NCI-H146 treated with DMSO at 0.1 percent for 48 hours (cell line): ENCODE results near the gene ZNF319.

Source experiments
- DNase-seq: peaks from one replicate; lab custom pipeline; 2025; ENCODE audit not compliant: unreplicated experiment; lab: John Stamatoyannopoulos, UW

ZNF319 gene

DNA sequence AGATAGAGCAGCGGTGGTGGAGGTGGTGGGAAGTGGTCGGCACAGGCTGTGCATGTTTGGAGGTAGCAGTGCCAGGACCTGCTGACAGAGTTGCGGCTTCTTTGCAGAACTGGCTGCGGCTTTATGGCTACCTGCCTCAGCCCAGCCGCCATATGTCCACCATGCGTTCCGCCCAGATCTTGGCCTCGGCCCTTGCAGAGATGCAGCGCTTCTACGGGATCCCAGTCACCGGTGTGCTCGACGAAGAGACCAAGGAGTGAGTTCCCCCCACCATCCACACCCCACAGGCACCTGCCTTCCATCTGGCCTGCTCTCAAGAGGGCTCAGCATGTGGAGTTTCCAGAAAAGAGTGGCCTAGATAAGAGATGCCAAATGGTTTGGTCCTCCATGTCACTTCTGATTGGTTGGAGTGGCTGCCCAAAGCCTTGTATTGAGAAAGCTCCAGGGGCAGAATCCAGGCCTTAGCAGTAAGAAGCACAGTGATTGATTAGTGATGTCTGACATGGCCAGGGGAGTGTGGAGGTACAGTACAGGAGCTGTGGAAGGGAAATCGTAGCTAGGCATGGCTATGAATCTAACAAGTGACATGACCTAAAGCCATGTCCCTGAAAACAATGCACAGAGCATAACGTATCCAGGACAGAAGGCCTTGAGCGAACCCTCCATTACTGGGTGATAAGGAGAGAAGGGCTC is 37.0 kb upstream of the ZNF319 start:
- no peak for DNase-seq

DNA sequence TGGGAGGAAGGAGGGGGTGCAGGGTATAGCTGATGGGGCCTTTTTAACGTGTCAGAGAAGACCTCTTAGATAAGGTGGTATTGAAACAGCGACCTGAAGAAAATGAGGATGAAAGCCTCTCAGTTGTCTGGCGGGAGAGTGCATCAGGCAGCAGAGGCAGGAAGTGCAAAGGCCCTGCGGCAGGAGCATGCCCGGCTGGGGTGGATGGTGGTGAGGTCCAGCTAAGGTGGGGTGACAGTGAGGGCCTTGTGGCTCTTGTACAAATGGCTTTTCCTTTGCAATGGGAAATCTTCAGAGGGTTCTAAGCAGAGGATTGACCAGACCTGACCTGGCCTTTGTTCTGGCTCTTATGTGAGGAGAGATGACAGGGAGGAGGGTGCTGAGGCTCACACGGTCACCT is 36.5 kb upstream of the ZNF319 start:
- DNase-seq = no peak

DNA sequence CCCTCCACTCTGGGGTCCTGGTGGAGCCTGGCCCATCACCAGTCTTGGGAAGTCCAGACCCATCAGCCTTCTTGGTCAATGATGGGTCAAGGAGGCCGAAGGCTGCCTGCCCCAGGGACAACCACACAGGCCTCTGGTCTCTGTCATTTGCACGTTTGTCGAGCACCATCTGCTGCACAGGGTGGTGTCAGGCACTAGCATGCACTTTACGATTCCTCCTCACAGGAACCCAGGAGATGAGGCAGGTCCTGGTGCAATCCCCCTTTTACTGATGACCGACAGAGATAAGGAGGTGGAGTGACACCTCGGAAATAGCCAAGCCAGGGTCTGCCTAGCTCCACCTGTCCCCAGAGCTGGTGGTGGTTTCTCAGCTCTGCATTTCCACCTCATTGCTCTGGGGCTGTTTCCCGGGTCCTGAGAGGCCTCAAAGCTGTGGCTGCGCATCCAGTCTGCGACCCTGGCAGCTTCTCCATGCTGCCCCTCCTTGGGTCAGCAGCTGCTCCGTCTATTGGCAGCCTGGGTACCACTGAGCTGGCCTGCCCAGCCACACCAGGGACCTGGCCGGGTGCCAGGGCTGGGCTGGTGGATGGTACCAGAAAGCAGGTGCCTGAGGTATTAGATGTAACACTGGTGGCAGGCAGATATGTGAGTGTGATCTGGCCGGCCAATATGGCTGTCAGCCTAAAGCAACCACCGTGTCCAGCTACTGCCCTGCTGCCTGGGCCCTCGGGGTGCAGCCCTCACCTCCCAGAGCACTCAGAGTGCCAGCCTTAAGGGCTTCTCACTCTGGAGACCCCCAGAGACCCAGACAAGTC is 35.1 kb upstream of the ZNF319 start:
- no peak for DNase-seq

DNA sequence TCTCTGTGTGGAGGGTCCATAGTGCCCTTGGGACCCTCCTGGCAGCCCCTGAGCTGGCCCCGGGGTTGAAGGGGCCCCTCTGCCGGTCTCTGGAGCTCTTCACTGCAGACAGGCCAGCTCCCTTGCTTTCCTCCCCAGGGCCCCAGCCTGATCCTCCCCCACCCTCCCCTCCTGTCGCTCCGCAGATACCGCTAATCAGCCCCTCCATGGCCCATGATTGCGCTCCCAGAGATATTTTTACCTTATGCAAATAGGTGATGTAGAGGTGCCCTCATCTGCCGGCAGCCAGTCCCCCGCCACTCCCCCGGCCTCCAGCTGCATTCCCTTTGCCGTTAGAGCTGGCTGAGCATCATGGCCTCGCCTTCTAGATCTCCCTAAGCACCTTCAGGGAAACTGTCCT is 34.3 kb upstream of the ZNF319 start:
- DNase-seq = no peak

DNA sequence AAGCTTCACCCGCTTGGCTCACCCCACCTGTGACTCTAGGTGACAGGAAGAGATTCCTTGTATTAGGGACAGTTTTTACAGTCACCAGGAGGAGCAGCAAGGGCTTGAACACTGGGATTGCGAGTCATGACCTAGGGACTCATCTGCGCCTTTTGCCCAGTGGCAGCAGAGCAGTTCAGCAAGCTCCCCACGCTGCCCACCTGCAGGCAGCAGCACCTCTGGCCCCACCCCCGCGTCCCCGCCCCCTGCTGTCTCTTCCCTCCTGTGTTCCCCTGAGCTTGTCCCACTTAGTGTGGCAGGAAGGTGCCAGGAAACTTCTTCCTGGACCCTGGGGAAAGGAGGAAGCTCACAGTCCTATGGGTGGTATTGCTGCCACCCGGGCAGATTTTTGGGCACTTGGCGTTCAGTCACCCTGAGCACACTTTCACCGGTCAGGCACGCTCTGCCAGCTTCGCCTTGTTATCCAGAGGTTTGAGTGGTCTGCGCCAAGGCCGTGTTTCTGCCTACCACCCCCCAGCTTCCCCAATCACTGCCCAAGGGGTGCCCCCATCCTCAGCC is 33.7 kb upstream of the ZNF319 start:
- no peak for DNase-seq

DNA sequence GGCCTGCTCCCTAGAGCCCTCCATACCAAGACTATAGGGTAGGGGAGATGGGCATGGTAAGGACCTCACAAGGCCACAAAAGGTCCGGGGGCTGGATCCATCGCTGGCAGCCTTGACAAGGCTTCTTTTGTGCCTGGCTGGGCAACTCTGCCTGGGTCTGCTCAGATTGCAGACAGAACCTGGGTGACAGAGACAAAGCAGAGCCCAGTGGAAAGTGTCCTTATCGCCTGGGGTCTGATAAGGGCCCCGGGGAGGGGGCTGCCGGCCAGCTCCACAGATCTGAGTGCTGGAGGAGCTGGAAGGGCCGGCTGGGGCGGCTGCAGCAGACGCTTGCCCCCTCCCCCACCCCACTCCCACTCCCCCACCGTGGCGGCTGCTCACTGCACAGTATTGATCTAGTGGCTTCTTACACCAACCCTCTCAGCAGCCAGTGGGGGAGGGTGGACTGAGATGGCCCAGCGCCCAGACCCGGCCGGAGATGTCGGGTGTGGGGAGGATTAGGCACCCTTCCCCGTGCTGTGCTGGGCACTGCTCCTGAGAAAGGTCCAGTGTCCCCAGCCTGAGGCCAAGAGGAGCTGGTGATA is 32.3 kb upstream of the ZNF319 start:
- DNase-seq = no peak

DNA sequence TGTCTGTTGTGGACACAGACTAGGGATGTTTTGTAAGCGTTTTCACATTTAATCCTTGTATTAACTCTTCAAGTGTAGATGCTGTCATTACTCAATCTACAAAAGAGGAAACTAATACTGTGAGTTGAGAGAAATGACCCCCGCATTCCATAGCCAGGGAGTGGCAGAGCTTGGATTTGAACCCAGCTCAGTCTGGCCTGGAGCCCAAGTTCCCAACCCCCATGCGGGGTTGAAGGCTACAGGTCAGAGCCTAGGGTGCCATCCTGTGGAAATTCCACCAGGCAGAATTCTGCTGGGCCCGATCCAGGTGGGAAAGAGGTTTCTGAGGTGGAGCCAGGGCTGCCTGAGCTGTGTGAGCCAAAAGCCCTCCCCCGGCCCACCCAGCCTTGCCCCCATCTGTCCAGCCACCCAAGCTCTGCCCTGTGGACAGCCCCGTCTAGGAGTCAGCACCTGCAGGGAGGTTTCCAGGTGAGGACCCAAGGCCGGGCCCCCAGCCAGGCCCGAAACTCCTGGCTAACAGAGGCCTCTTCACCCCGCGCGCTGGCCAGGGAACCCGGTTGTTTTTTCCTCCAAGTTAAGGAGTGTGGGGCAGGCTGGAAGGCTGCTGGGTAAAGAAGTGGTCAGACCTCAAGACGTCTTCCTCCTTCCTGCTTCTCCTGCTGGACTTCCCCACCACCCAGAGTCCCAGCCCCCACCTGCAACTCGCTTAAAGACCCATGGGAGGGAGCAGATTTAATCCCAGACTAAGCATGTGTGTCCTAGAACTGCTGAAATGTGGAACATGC is 30.7 kb upstream of the ZNF319 start:
- DNase-seq = no peak

DNA sequence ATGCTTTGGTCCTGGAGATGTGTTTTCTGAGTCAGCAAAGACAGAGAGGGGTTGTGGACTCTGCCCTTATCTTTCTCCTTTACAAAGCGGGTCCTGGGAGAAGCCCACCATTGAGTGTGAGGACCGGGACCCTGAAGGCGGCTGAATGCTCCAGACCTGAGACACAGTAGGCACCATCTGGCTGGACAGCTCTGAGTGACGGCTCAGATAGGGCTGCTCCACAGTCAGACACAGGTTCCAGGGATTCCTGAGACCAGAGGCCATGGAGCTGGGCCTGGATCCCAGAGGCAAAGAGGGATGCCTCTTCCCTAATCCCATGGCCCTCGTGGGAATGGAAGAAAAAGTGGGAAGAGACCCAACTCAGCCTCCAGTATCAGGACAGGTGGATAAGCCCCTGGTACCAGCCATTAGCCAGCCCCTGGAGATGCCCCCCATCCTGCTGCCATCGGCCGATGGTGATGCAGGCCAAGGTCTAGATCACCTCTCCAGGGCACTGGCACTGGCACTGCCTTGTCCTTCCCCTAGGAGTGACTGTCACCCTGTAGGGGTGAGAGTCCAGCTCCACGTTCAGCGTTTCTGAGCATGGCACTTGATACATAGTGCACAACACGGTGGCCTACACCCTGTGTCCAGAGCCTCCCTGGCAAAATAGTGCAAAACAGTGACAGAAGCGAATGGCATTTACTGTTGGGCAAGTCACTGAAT is 29.8 kb upstream of the ZNF319 start:
- no peak for DNase-seq

DNA sequence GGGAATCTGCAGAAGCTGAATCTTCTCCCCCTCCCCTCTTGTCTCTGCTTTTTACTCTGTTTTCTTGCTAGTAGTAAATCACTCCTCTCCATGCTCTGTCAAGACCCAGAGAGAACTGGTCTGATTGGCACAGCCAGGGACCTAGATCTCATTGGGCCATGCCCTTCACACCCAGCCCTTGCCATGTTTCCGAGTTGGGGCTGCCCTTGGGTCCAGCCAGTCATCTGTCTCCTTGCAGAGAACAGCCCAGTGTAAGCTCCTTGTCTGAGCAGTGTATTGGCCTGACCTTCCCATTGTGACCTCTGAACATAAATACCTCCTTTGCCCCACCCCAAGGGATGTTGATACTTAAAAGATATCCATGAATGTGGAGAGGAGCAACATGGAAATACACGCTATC is 28.9 kb upstream of the ZNF319 start:
- DNase-seq = no peak

DNA sequence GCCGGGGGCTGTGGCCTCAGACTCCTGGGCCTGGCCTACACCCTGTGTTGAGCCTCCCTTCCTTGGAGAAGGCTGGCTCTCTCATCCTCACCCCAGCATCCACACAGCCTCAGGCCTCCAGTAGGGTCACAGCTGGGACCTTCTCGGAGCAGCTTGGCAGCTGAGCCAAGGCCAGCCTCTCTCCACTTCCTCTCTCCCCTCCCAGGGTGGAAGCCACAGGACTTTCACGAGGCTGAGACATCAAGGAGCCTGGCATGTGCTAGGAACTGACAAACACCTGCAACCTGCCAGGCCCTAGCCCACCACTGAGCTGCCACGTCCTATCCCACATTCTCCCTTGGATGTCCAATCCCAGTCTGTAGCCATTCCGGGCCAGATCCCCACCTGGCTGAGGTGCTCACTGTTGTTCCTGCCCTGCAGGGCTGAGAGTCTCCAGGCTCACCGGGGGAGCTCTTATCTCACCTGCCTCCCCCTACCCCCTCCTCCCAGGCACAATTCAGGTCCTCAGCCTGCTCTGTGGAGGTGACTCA is 28.1 kb upstream of the ZNF319 start:
- DNase-seq = no peak

DNA sequence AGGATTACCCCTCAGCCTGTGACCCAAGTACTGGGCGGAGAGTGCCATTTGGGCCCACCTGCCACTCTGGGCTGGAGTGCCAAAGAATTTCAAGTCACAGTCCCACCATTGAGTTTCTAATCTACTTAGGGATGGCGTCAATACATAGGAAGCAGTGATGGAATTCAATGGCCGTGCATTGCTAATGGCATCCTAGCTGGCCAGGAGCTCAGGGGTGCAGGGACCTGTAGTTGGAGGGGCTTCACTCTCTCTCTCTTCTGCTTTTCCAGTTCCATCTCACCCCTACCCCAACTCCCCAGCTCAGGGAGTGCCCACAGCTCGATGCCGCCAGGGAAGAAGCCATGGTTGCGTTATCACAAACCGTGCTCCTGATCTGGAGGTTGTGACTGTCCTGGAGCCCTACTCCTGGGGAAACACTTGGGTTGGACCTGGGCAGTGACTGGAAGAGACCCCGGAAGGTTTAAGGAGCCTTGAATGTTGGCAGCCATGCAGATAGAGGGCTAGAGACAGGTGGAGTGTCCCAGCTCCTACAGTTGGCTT is 27.5 kb upstream of the ZNF319 start:
- no peak for DNase-seq

DNA sequence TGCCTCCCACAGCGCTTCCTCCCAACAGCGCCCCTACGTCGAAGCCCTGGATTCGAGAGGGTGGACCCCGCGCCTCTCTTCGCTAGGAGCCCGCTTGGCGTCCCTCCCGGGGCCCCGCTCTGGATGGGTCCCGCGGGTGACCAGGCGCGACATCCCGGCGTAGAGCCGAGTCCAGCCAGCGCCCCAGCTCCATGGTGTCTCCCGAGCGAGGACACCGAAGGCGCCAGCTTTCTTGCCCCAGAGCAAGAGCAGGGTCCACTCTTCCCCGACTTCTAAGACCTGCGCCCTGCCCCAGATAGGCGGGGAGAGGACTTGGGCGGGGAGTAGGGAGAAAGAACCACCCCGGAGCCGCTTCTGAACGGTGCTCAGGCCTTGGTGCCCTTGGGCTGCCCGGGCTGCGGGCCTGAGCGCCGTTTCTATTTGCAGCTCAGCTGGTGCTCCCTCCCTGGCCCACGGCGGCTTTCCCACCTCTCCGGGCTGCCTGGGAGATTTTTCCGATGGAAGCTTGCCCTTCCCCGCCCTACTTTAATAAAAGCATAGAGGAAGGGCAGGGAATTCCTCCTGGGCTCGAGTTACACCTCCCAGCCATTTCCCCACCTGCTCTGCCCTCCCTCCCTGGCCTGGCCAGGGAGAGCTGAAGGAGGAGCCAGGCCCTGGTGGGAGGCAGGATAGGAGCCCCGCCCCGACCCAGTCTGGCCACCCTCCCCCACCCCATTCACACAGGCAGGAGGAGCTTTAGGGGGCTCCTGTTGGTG is 26.9 kb upstream of the ZNF319 start:
- DNase-seq = peak; percentile 7

DNA sequence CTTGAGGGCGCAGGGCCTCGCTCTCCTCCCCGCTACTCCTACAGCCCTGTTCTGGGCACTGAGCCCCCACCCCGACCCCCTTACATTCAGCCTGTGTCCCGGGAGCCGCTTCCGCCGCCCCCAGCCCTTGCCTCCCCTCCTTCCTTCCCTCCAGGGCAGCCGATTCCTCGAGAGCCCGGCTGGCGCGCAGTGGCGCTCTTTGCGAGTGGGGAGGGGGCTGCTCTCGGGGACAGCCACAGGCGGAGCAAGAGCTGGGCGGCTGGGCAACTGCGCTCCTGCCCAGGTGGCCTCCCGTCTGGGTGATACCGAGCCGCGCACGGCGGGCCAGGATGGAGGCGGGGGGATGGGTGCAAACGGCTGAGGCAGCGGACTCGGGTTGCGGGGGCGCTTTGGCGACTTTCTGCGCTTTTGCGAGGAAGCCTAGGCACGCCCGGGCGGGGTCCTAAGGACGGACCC is 26.3 kb upstream of the ZNF319 start:
- DNase-seq = no peak

DNA sequence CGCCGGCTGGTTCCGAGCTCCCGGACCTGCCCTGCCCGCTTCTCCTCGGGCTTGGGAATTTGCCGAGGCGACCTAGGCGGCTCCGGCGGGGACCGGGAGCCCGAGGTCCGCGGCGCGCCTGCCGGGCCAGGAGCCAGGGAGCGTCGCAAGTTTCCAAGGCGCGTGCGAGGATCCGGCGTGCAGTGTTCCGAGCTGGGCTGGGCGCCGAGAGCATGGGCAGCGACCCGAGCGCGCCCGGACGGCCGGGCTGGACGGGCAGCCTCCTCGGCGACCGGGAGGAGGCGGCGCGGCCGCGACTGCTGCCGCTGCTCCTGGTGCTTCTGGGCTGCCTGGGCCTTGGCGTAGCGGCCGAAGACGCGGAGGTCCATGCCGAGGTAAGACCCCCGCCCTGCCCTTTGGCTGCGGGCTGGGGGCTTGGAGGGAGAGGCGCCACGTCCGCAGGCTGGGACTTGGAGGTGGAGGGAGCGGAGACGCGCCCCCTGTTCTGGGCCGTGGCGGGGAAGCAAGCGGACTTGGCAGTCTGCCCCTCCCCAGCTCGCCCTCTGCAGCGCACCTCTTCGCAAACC is 25.8 kb upstream of the ZNF319 start:
- DNase-seq = no peak

DNA sequence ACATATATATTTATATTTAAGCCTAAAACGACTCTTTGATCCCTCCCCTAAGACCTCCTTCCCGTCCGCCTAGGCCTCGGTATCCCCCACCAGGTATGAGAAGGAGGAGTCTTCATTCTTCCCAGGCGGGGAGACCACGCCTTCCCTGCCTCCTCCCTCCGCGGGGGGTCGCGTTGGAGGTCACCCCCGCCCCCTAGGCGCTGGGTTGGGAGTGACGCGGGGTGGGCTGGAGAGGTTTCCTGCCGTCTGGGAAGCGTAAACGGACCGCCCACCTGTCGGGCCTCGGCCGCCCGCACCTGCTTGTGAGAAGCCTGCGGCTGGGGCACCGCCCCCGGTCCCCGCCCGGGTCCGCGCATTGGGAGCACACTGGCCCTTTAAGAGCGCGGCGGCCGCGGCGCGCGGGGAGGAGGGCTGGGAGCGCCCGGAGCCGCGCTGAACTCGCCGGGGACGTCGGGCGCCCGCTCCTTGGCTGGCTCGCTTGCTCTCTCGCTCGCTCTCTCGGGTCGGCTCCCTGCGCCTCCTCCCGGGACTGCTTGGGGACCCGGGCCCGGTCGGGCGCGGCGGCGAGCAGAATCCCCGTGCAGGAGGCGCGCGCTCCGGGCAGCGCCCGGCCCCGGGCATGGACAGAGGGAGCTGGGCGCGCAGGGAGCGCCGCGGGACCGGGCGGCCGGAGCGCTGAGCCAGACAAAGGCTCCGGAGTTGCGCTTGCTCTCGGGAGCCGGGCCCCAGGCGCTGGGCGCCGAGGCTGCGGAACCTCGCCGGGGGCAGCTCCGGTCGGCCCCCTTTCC is 25.1 kb upstream of the ZNF319 start, which contains the start of gene MMP15:
MMP15 (plus strand) TSS at position 404 of the 788 bp plus-strand sequence. CDS start 597 bp downstream, outside the sequence.
- DNase-seq = peak; percentile 66

DNA sequence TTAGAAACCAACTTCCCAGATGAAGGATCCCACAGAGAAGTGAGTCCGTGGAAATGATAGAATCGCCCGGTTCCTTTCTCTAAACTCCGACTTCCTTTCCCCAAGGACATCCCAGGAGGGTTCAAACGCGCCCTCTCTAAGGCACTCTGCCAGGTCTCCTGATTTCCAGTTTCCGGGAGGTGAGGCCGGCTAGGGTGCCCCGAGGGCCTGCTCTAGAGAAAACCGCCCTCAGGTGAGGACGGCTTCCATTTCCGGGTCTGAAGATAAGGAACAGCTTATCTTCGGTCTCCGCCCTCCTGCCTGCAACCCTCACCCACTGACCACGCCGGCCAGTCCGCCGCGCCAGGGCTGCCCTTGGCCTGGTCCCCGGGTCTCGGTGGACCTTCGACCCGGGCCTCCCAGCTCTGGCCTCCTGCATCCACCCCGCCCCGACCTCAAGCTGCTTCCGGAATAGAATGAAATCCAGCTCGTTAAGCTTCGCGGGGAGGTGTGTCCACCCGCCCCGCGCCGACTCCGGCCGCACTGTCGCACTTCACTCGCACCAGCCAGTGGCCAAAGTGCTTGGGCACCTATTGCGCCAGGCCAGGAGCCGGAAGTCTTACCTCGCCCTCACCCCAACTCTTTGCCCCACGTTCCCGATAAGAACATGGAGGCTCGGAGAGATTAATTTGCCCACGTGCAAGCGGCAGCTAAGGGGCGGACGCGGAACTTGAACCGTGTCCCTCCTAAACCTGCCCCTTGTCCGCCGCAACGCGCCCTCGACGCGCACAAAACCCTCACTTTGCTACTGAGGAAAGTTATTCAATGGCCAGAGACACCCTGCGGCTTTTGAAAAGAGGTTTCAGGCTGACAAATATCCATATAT is 24.2 kb upstream of the ZNF319 start:
- no peak for DNase-seq
